Body of pancreas (tissue), 4 donors: Measurements from ENCODE around the gene FBXO9.

Source experiments
- CTCF ChIP-seq, 7 experiments: fragments of 450-650 bp in 4 of 7; fragments of 200-600 bp in 3 of 7; sonication (generic) in 3 of 7; IDR thresholded peaks; one replicate each; pipeline ENCODE4 v1.5.1; 2016 to 2019; ENCODE audit warnings: antibody characterized with exemption in 7 of 7
- POLR2A ChIP-seq, 3 donors: fragments of 450-650 bp; IDR thresholded peaks; one replicate each; pipeline ENCODE4 v1.6.1; 2016; ENCODE audit warnings: antibody characterized with exemption in 3 of 3, mild to moderate bottlenecking in 2 of 3

- TF ChIP-seq CTCF (IDR thresholded peaks at IDR 0.05) (no peak), POLR2A (IDR thresholded peaks at IDR 0.05) (no peak)
Measured at GRCh38 chr6:53069427-53069826, 4.2 kb downstream of the FBXO9 start.
